SU-DHL-6 (cell line): ENCODE measurements around the gene C1QTNF7.

Experiments
- EZH2phosphoT487 ChIP-seq: fragments of 200-600 bp; sonication (generic), shearing (Covaris generic); conservative IDR thresholded peaks from 2 replicates; pipeline ENCODE4 v1.6.1; 2018; ENCODE audit warnings: mild to moderate bottlenecking, antibody characterized with exemption, low read length, moderate library complexity, mixed read lengths
- TF ChIP-seq, protein P1 (sequence below): fragments of 200-600 bp; sonication (generic); IDR thresholded peaks from one replicate; pipeline ENCODE4 v1.5.1; 2017; ENCODE audit warnings: antibody characterized with exemption, mild to moderate bottlenecking, low read length, moderate library complexity; ENCODE audit not compliant: insufficient read depth, poor library complexity, severe bottlenecking

DNA sequence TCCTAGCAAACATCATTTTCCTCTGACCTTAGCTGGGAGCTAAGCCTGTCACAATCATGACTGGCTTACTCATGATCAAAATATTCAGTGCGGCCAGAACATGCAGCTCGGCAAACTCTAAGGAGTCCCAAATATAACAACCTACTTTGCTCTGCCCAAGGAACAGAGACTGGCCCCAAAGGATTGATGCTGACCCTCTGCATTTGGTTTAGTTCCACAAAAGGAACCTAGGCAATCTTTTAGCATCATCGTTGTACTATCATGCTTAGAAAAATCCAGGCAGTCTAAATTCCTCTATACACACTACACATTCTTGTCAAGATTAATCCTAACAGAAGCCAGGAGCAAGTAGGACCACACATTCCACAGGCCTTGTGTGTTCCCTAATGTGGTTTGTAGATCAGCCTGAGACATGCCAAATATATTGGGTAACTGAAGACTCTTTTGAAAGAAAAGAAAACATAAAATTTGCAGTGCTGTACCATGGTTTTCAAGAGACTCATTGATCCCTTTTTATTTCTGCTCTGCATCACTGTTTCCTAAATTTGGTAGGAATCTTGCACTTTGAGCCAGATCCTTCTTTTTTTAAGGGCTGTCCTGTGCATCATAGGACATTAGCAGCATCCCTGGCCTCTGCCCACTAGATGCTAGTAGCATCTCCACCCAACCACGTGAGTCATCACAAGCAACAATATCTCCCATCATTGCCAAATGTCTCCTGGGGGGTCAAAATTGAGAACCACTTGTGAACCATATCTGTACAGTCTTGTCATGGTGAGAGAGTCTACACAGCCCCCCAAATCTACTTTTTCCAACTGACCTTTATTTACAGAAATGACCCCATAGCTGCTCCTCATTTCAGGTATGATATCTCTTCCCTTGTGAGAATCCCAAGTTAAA, 24.3 kb downstream of the C1QTNF7 start:
- TF ChIP-seq, protein P1, sequence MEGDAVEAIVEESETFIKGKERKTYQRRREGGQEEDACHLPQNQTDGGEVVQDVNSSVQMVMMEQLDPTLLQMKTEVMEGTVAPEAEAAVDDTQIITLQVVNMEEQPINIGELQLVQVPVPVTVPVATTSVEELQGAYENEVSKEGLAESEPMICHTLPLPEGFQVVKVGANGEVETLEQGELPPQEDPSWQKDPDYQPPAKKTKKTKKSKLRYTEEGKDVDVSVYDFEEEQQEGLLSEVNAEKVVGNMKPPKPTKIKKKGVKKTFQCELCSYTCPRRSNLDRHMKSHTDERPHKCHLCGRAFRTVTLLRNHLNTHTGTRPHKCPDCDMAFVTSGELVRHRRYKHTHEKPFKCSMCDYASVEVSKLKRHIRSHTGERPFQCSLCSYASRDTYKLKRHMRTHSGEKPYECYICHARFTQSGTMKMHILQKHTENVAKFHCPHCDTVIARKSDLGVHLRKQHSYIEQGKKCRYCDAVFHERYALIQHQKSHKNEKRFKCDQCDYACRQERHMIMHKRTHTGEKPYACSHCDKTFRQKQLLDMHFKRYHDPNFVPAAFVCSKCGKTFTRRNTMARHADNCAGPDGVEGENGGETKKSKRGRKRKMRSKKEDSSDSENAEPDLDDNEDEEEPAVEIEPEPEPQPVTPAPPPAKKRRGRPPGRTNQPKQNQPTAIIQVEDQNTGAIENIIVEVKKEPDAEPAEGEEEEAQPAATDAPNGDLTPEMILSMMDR: no peak
- TF ChIP-seq EZH2phosphoT487: no peak
